Endothelial cell of umbilical vein (primary cell): Measurements from ENCODE around the gene FXYD6. TPM values are rescaled to one million over a fixed set of nuclear protein-coding genes. Genes with fewer than 3 reads are reported as not detected.

ENCODE experiments used
- BruUV-seq: library from RNA; stranded (reverse); fragments of 400-500 nt; replicated peaks from 2 replicates; lab custom pipeline; 2021; lab: Mats Ljungman, UMichigan
- CTCF ChIA-PET: fragments of 300-600, 350-600 bp; sonication (Branson Sonifier 250); formaldehyde crosslinking; loops from one replicate; lab custom pipeline; 2021; ENCODE audit warnings: antibody characterized with exemption, inconsistent platforms; lab: Charles Lee
- POLR2A ChIA-PET: fragments of 300-600, 350-600 bp; sonication (Branson Sonifier 250); formaldehyde crosslinking; loops from one replicate; lab custom pipeline; 2021; ENCODE audit warnings: antibody characterized with exemption, inconsistent platforms; lab: Charles Lee
- DNase-seq: peaks from one replicate; pipeline ENCODE4 v3.0.0-alpha.2; 2011; ENCODE audit warnings: low read depth, low spot score
- FAIRE-seq: peaks from 2 replicates; lab custom pipeline; 2011; peaks lifted over from hg19 to GRCh38; lab: Jason Lieb, UNC
- H2AFZ ChIP-seq: 2 replicates; pipeline ENCODE4 v1.6.0; 2012; ENCODE audit warnings: low read depth, low read length, control low read depth, inconsistent platforms
- H3K27ac ChIP-seq: 2 replicates; pipeline ENCODE4 v1.5.1; 2011; ENCODE audit warnings: low read depth, mild to moderate bottlenecking, control low read depth, low read length, moderate library complexity; ENCODE audit not compliant: insufficient read depth
- H3K27me3 ChIP-seq, 2 experiments: 2 replicates each; pipeline versions ENCODE4 v1.6.0 to v1.6.1; 2011; ENCODE audit warnings: low read length in 2 of 2, mixed read lengths in 1 of 2; ENCODE audit not compliant: control insufficient read depth in 2 of 2, insufficient read depth in 2 of 2
- H3K36me3 ChIP-seq, 2 experiments: 2 replicates in 1 of 2; 3 replicates in 1 of 2; pipeline ENCODE4 v1.5.1; 2011; ENCODE audit warnings: low read length in 2 of 2, mild to moderate bottlenecking in 1 of 2, moderate library complexity in 1 of 2; ENCODE audit not compliant: control insufficient read depth in 2 of 2, insufficient read depth in 2 of 2; ENCODE audit errors: extremely low read depth in 1 of 2
- H3K4me1 ChIP-seq: 3 replicates; pipeline ENCODE4 v1.5.1; 2011; ENCODE audit warnings: mild to moderate bottlenecking, low read length; ENCODE audit not compliant: control insufficient read depth, insufficient read depth; ENCODE audit errors: extremely low read depth
- H3K4me2 ChIP-seq: 2 replicates; pipeline ENCODE4 v1.6.1; 2011; ENCODE audit warnings: low read length, control low read depth, mixed read lengths; ENCODE audit not compliant: insufficient read depth
- H3K4me3 ChIP-seq, 3 experiments: fragments of 200-600 bp in 1 of 3; sonication (generic), shearing (Covaris generic) in 1 of 3; replicated peaks in 1 of 3; 2 replicates each; pipeline ENCODE4 v1.5.1; 2011 to 2016; ENCODE audit warnings: control low read depth in 3 of 3, low read length in 3 of 3, mild to moderate bottlenecking in 2 of 3, inconsistent platforms in 1 of 3, low read depth in 1 of 3, moderate library complexity in 1 of 3; ENCODE audit not compliant: insufficient read depth in 1 of 3
- H3K79me2 ChIP-seq: 2 replicates; pipeline ENCODE4 v1.6.0; 2012; ENCODE audit warnings: low read length, inconsistent platforms; ENCODE audit not compliant: control insufficient read depth, insufficient read depth
- H3K9ac ChIP-seq: replicated peaks from 2 replicates; pipeline ENCODE3; 2011; ENCODE audit warnings: low read length, control low read depth; ENCODE audit not compliant: insufficient read depth; ENCODE audit errors: extremely low read depth
- H3K9me1 ChIP-seq: replicated peaks from 3 replicates; pipeline ENCODE4 v1.6.0; 2011; ENCODE audit warnings: mild to moderate bottlenecking, low read length; ENCODE audit not compliant: control insufficient read depth, insufficient read depth; ENCODE audit errors: extremely low read depth
- H3K9me3 ChIP-seq: replicated peaks from 2 replicates; pipeline ENCODE4 v1.5.1; 2012; ENCODE audit warnings: low read length, inconsistent platforms; ENCODE audit not compliant: control insufficient read depth, insufficient read depth
- H4K20me1 ChIP-seq: replicated peaks from 2 replicates; pipeline ENCODE3; 2011; ENCODE audit warnings: mild to moderate bottlenecking, low read length; ENCODE audit not compliant: control insufficient read depth, insufficient read depth; ENCODE audit errors: extremely low read depth
- CTCF ChIP-seq, 2 donors: IDR thresholded peaks; 1 replicate in 1 of 2; 2 replicates in 1 of 2; pipeline ENCODE4 v1.5.1; 2011; ENCODE audit warnings: low read length in 2 of 2, mild to moderate bottlenecking in 2 of 2, moderate library complexity in 2 of 2, control low read depth in 1 of 2, inconsistent platforms in 1 of 2, low read depth in 1 of 2; ENCODE audit not compliant: insufficient read depth in 1 of 2; ENCODE audit errors: extremely low read depth in 1 of 2
- EZH2 ChIP-seq: IDR thresholded peaks from 2 replicates; pipeline ENCODE4 v1.6.1; 2012; ENCODE audit warnings: borderline replicate concordance, low read depth, mild to moderate bottlenecking, moderate library complexity, low read length, inconsistent platforms; ENCODE audit not compliant: severe bottlenecking
- FOS ChIP-seq: IDR thresholded peaks from 2 replicates; pipeline ENCODE4 v1.6.1; 2011; ENCODE audit warnings: mild to moderate bottlenecking, low read length, moderate library complexity, borderline replicate concordance; ENCODE audit not compliant: insufficient read depth
- GATA2 ChIP-seq: IDR thresholded peaks from 2 replicates; pipeline ENCODE4 v1.7.0; 2011; ENCODE audit warnings: low read depth, mild to moderate bottlenecking, moderate library complexity, mixed read lengths, low read length; ENCODE audit not compliant: insufficient read length, insufficient read depth
- JUN ChIP-seq: IDR thresholded peaks from 2 replicates; pipeline ENCODE4 v1.6.1; 2011; ENCODE audit warnings: borderline replicate concordance, low read depth; ENCODE audit not compliant: insufficient read length, insufficient read depth
- MAX ChIP-seq: IDR thresholded peaks from 2 replicates; pipeline ENCODE4 v1.6.1; 2011; ENCODE audit not compliant: insufficient read depth, insufficient read length
- MYC ChIP-seq: IDR thresholded peaks from one replicate; pipeline ENCODE4 v1.6.1; 2011; ENCODE audit warnings: mild to moderate bottlenecking, low read depth, low read length
- POLR2A ChIP-seq: IDR thresholded peaks from 2 replicates; pipeline ENCODE4 v1.6.1; 2012; ENCODE audit warnings: low read depth, mild to moderate bottlenecking, control low read depth, low read length
- POLR2AphosphoS5 ChIP-seq: IDR thresholded peaks from 2 replicates; pipeline ENCODE4 v1.6.1; 2012; ENCODE audit warnings: low read depth, mild to moderate bottlenecking, control low read depth, low read length, moderate library complexity; ENCODE audit not compliant: insufficient read depth
- dilution Hi-C: fragments of 300-500 bp; cut with MboI; formaldehyde crosslinking; loops from one replicate; pipeline ENCODE4 v1.15.0; 2019; ENCODE audit warnings: low sequenced_read_pairs; ENCODE audit not compliant: extremely low pct_ligation_motif_present
- intact Hi-C: fragments of 100-400 bp; cut with micrococcal nuclease; formaldehyde crosslinking; loops from one replicate; pipeline ENCODE4 v1.10.0; 2022
- polyA plus RNA-seq, 4 experiments: library from polyadenylated mRNA; depleted of rRNA in 3 of 4; stranded (reverse) in 3 of 4; unstranded in 1 of 4; fragments of >200 nt; gene quantifications; 2 replicates each; pipeline versions ENCODE4 v1.2.1 to v1.2.3, GENCODE V29; 2011 to 2012; ENCODE audit warnings: missing spikeins in 1 of 4
- total RNA-seq: library from RNA; stranded (reverse); gene quantifications from 2 replicates; pipeline ENCODE4 v1.2.3, GENCODE V29; 2021

The FXYD6 gene
- total and polyA plus RNA-seq, 2 donors (not counting 3 experiments of a cell fraction or from before 2014, with no cell fraction given), result 1.4 to 8.7 TPM

GRCh38 chr11:117901601-117902000 is 25.1 kb upstream of the FXYD6 start:
- dilution Hi-C loops (no loop called here), intact Hi-C loops (no loop called here)
- no peak overlapping the region for H3K4me2 ChIP-seq
- H3K9ac ChIP-seq, result no peak overlapping the region
- H4K20me1 ChIP-seq, result no peaks in the 10 kb centered on the region
- H2AFZ ChIP-seq, result no peak overlapping the region
- H3K4me3 ChIP-seq, result no peak overlapping the region
- no peaks in the 10 kb centered on the region for H3K9me1 ChIP-seq
- no peaks in the 10 kb centered on the region for H3K36me3 ChIP-seq
- no peak for DNase-seq
- H3K27ac ChIP-seq, result no peak overlapping the region
- H3K4me1 ChIP-seq, result no peaks in the 10 kb centered on the region
- no peak for FAIRE-seq
- CTCF ChIA-PET, result interaction anchor here (0.8 to 2.0 kb wide), 4 partner anchors 45 to 94 kb away, joined by 3 to 5 read pairs (median 4); no protein-coding TSS in a partner anchor
- TF ChIP-seq MAX, result no peak
- TF ChIP-seq EZH2, result no peak
- TF ChIP-seq MYC, result no peak
- TF ChIP-seq GATA2, result no peak
- TF ChIP-seq POLR2A, result no peak
- no peak for TF ChIP-seq POLR2AphosphoS5
- TF ChIP-seq CTCF (IDR thresholded peaks at IDR 0.05; ENCODE audit: extremely low read depth in 1 of 2, insufficient read depth in 1 of 2, low read depth in 1 of 2, low read length in 2 of 2), result no peak
- no peak for TF ChIP-seq JUN
- no peak for TF ChIP-seq FOS
- no peaks in the 10 kb centered on the region for H3K9me3 ChIP-seq
- no TSS peak for BruUV-seq
- H3K27me3 ChIP-seq, result peaks cover 0 to 12% of the 10 kb centered on the region in 2 experiments
- no peaks in the 10 kb centered on the region for H3K79me2 ChIP-seq
- POLR2A ChIA-PET, result no interaction called here
